ENCODE data around the gene CLEC1A.
"Not testable (repeated sequence)": the region's sequence is repeated elsewhere in the genome, so short reads cannot be mapped to it uniquely, and the experiment has no call there.

CLEC1A gene

DNA sequence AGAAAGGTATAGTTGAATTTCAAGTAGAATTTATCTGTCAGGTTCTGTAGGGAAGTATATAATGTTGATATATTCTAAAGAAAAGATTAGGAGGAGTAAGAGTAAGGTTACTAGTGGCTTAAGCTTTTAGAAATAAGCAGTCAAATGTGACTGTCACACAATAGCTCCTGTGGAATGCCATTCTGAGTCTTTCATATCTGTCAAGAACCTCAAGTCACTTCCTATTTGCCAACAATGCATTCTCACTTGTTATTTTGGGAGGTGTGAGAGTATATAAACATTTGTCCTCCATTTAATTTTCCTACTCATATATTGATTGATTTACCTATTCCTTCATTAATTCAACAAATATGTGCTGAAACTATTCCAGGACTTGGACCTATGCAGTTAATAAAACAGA lies 56.6 kb downstream of the CLEC1A start:
- no peak for DNase-seq

DNA sequence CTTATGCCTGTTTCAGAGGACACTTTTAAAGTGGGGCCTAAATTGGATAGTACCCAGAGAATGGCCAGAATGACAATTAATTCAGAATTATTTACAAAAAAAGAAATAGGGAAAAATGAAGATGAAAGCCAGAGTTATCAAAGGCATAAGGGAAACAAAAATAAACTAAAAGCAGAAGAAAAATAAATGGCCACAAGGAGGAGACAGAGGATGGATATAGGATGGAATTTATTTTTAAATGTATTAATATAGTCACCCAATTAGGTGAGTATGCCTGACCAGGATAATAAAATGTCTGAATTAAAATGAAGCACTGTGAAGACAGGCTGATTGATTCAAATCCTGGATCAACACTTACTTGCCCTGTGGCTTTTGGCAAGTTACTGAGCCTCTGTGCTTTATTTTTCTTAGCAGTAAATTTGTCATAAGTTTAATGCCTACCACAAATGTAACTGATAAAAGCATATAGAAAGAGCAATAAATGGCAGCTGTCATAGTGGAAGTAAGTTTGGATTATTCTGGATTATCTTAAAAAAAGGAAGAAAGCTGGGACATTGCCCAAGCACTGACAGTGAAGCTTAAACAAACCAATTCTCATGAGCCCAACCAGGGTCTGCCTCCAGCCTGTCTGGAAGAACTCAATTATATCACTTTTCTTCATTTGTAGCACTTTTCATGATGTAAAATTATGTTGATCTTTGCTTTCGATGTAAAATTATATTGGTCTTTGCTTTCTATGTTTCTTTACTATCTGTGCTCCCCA lies 64.8 kb downstream of the CLEC1A start:
- no peak for DNase-seq

DNA sequence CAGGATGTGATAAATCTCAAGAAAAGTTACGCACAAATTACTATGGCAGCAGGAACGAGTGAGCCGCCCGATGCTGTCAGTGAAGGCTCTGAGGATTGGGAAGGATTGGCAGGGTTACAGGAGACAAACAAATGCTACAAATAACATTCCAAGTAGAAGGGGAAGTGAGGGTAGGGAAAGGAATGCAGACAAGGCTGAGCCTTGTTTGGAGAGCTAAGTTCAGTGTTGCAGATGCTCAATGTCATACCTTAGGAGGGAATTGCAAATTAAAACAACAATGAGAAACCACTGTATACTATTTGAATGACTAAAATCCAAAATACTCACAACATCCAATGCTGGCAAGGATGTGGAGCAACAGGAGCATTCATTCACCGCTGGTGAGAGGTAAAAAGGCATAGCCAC lies 67.0 kb downstream of the CLEC1A start:
- DNase-seq, result no peak

DNA sequence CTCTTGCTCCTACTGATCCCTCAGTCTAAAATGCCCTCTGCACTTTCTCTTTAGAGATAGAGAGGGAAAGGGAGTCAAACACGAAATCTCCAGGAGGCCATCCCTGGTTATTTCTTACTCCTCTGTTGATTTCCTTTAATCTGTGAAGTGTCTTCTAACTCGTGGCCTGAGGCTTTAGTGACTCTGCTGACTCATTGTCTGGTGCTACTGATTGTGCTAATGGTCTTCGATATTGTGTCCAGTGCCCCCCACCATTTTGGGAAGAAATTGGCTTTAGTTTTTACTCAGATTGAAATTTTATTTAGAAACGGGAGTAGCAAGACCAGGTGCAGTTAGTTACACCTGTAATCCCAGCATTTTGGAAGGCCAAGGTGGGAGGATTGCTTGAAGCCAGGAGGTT lies 67.5 kb downstream of the CLEC1A start:
- no peak for DNase-seq

DNA sequence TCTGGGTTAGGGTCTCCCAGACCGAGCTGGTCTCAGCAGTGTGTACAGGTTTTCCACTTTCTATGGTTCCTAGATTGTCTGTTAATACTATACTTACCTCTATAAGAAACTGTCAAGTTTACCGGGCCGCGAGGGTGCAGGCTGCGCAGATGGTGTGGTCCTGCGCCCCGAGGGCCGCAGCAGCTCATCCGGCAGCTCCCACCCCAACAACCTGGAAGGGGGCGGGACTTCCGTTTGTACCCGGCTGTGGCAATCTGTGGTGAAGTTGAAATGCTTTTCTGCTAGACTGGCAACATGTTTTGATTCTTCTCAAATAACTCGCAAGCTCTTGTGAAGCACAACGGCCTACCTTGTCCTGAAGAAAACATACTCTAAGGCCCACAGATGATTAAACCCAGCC lies 68.3 kb downstream of the CLEC1A start, which contains the start of gene CLEC9A:
TSS of gene CLEC9A (plus strand) at position 237 of the 400 bp plus-strand sequence. CDS start 22,006 bp downstream, outside the sequence.
- no peak for DNase-seq

DNA sequence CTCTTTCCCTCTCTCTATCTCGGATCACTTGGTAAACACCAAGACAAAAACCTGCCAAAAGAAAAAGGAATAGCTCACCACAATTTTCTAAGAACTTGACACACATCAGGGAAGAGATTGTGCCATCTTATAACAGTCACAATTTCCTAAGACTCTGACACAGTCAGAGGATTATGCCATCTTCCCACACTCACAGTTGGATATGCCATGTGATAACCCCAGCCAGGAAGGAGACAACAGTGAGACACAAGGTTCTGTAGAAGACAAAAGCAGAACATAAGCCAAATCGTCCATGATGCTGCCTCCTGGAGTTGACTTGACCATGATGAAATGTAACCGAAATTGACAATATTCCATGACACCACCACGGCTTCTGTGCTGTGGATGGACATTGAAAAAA lies 71.1 kb downstream of the CLEC1A start:
- no peak for DNase-seq

DNA sequence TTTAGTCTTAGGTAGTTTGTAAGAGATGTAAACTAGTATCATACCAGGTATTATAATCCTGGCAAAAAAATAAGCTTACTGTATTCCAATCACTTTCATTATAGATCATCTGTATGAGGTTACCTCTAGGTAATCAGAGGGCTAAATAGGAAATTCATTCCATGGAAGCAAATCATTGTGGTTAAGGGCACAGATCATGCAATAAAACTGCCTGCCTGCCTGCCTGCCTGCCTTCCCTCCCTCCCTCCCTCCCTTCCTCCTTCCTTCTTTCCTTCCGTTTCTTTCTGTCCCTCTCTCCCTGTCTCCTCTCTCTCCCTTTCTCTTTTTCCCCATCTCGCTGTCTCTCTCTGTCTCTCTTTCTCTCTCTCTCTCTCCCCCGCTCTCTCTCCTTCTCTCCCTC lies 71.5 kb downstream of the CLEC1A start:
- no peak for DNase-seq

- not testable (repeated sequence) for DNase-seq
Measured at GRCh38 chr12:10026666-10027065, 72.1 kb downstream of the CLEC1A start.

DNA sequence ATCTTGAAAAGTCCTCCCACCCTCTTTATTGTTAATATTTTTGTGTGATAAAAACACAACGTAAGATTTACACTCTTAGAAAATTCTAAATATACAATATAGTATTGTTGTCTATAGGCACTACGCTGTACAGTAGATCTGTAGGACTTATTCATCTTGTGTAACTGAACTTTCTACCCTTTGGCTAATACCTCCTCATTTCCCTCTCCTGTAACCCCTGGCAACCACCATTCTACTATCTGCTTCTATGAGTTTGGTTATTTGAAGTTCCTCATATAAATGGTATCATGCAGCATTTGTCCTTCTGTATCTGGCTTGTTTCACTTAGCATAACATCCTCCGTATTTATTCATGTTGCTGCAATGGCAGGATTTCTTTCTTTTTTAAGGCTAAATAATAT lies 73.5 kb downstream of the CLEC1A start:
- no peak for DNase-seq

- DNase-seq, result no peak
Measured at GRCh38 chr12:10021342-10021741, 77.4 kb downstream of the CLEC1A start.
